CD4-positive, alpha-beta T cell (primary cell): ENCODE results near the gene EP400. TPM values are rescaled to one million over a fixed set of nuclear protein-coding genes. Genes with fewer than 3 reads are reported as not detected.

Source experiments
- ATAC-seq: fragments of 200-7000 bp; cut with Tn5 transposase; one replicate; pipeline ENCODE4 v1.10.0; 2022; ENCODE audit warnings: mild to moderate bottlenecking; ENCODE audit not compliant: poor library complexity
- CTCF ChIA-PET: fragments of 350-600 bp; sonication (Branson Sonifier 250); formaldehyde crosslinking; loops from one replicate; lab custom pipeline; 2021; ENCODE audit warnings: antibody characterized with exemption, inconsistent platforms; lab: Charles Lee
- POLR2A ChIA-PET: fragments of 350-600 bp; sonication (Branson Sonifier 250); formaldehyde crosslinking; loops from one replicate; lab custom pipeline; 2021; ENCODE audit warnings: antibody characterized with exemption, inconsistent platforms; lab: Charles Lee
- DNase-seq, 14 experiments: peaks; one replicate each; pipeline ENCODE4 v3.0.0-alpha.2; 2013 to 2020; ENCODE audit warnings: mixed read lengths in 2 of 14
- H3K27ac ChIP-seq, 2 donors: one replicate each; pipeline versions ENCODE4 v1.5.1 to v1.7.0; 2013; ENCODE audit warnings: low read length in 2 of 2, low read depth in 1 of 2, mild to moderate bottlenecking in 1 of 2
- H3K27me3 ChIP-seq, 2 experiments: 1 replicate in 1 of 2; 2 replicates in 1 of 2; pipeline versions ENCODE4 v1.6.1 to v1.7.0; 2013; ENCODE audit warnings: low read length in 2 of 2, control low read depth in 1 of 2, mild to moderate bottlenecking in 1 of 2, moderate library complexity in 1 of 2; ENCODE audit not compliant: insufficient read depth in 2 of 2, control insufficient read depth in 1 of 2
- H3K36me3 ChIP-seq: one replicate; pipeline ENCODE4 v1.6.1; 2013; ENCODE audit warnings: low read length, control low read depth; ENCODE audit not compliant: insufficient read depth
- H3K4me1 ChIP-seq: one replicate; pipeline ENCODE4 v1.6.1; 2013; ENCODE audit warnings: low read length, control low read depth; ENCODE audit not compliant: insufficient read depth
- H3K4me3 ChIP-seq: one replicate; pipeline ENCODE4 v1.5.1; 2013; ENCODE audit warnings: mild to moderate bottlenecking, low read length, moderate library complexity
- H3K9me3 ChIP-seq, 2 experiments: 1 replicate in 1 of 2; 2 replicates in 1 of 2; pipeline versions ENCODE4 v1.6.1 to v1.7.0; 2013; ENCODE audit warnings: low read length in 2 of 2, mild to moderate bottlenecking in 2 of 2, control low read depth in 1 of 2, moderate library complexity in 1 of 2; ENCODE audit not compliant: control insufficient read depth in 1 of 2, insufficient read depth in 1 of 2
- H3K27ac Mint-ChIP-seq: one replicate; pipeline ENCODE4 v1.8.0; 2020; ENCODE audit warnings: mixed read lengths
- H3K27me3 Mint-ChIP-seq: one replicate; pipeline ENCODE4 v1.8.0; 2021; ENCODE audit warnings: mixed read lengths
- H3K36me3 Mint-ChIP-seq: one replicate; pipeline ENCODE4 v1.8.0; 2021; ENCODE audit warnings: low read depth, mixed read lengths
- H3K4me1 Mint-ChIP-seq: one replicate; pipeline ENCODE4 v1.8.0; 2021; ENCODE audit warnings: low read depth, mixed read lengths
- H3K4me3 Mint-ChIP-seq: one replicate; pipeline ENCODE4 v1.8.0; 2020; ENCODE audit warnings: mild to moderate bottlenecking, mixed read lengths
- H3K9me3 Mint-ChIP-seq: one replicate; pipeline ENCODE4 v1.8.0; 2020; ENCODE audit warnings: mixed read lengths
- CTCF ChIP-seq: fragments of 200-600 bp; IDR thresholded peaks from one replicate; pipeline ENCODE4 v1.8.0; 2022; ENCODE audit warnings: antibody characterized with exemption, mild to moderate bottlenecking
- intact Hi-C, 2 experiments: fragments of 100-400 bp; cut with DNase I in 1 of 2; cut with micrococcal nuclease in 1 of 2; formaldehyde crosslinking; loops; one replicate each; pipeline versions ENCODE4 v1.15.1 to v1.9.0; 2023 to 2025; cut with DNase I, micrococcal nuclease
- total RNA-seq, 174 experiments: library from RNA in 2 of 174; stranded (reverse) in 2 of 174; gene quantifications; one replicate each; pipeline ENCODE4 v1.2.3 and lab custom pipeline; 2021 to 2026

Gene EP400
- total RNA-seq, 2 experiments from 2014 or later: 56.4 to 56.5 TPM

- Histone ChIP-seq H3K4me1 (peaks cover 23% of the 10 kb centered on the region), H3K27me3 (no peaks in the 10 kb centered on the region), H3K27ac (no peak overlapping the region), H3K9me3 (no peaks in the 10 kb centered on the region), H3K4me3 (no peak overlapping the region), H3K36me3 (peaks cover 58% of the 10 kb centered on the region)
- H3K9me3 Mint-ChIP-seq: no peaks in the 10 kb centered on the region
- POLR2A ChIA-PET: no interaction called here
- no peak overlapping the region for H3K27ac Mint-ChIP-seq
- no peaks in the 10 kb centered on the region for H3K27me3 Mint-ChIP-seq
- peaks cover 24% of the 10 kb centered on the region for H3K4me1 Mint-ChIP-seq
- H3K36me3 Mint-ChIP-seq: peaks cover 79% of the 10 kb centered on the region
- no peak overlapping the region for H3K4me3 Mint-ChIP-seq
- CTCF ChIA-PET: no interaction called here
- intact Hi-C loops: no loop called here
- DNase-seq: no peak
- ATAC-seq: no peak
- no peak for TF ChIP-seq CTCF
These were observed 112.7 kb downstream of the EP400 start for GRCh38 chr12:132062481-132062880.

DNA sequence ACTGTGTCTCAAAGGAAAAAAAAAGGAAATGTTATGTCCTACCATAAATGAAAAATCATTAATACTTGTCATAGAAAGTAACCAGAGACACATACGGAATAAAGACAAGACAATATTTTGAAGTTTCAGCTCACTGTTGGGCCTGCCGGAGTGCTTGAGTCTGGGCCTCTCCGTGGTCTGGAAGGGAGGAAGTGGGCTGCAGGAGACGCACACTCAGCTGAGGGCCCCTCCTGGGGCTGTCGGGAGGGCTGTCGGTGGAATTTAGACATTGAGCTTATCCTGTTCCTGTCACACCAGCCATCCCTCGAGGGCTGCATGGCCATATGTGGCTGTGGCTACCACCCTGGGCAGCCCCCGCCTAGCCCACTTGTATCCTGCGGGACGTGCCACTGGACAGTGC, 113.7 kb downstream of the EP400 start:
- no peak for DNase-seq
- H3K27ac ChIP-seq: no peak overlapping the region
- H3K4me1 ChIP-seq: peaks cover 26% of the 10 kb centered on the region
- H3K9me3 ChIP-seq: no peaks in the 10 kb centered on the region
- ChIA-PET CTCF (no interaction called here), POLR2A (no interaction called here)
- peak overlapping the region; percentile 14 for H3K27ac Mint-ChIP-seq
- H3K27me3 Mint-ChIP-seq: no peaks in the 10 kb centered on the region
- no peak for TF ChIP-seq CTCF
- peaks cover 60% of the 10 kb centered on the region for H3K36me3 ChIP-seq
- no peaks in the 10 kb centered on the region for H3K9me3 Mint-ChIP-seq
- peaks cover 73% of the 10 kb centered on the region for H3K36me3 Mint-ChIP-seq
- intact Hi-C loops: no loop called here
- ATAC-seq: no peak
- no peaks in the 10 kb centered on the region for H3K27me3 ChIP-seq
- peaks cover 27% of the 10 kb centered on the region for H3K4me1 Mint-ChIP-seq
- H3K4me3 ChIP-seq: no peak overlapping the region
- H3K4me3 Mint-ChIP-seq: no peak overlapping the region

DNA sequence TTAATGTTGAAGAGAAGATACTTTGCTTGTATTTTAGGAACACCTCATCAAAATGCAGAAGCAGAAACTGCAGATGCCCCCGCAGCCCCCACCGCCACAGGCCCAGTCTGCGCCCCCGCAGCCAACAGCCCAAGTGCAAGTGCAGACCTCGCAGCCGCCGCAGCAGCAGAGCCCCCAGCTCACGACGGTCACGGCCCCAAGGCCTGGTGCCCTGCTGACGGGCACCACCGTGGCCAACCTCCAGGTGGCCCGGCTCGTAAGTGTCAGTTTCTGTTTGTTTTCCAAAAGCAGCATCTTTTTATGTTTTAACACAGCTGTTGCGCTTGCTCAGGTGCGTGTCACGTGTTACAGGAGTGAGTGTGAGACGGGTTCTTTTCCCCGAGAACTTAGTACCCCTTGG, 114.9 kb downstream of the EP400 start:
- H3K36me3 ChIP-seq: peaks cover 69% of the 10 kb centered on the region
- H3K36me3 Mint-ChIP-seq: peaks cover 76% of the 10 kb centered on the region

More for the DNA sequence above, 114.9 kb downstream of the EP400 start:
- H3K4me1 Mint-ChIP-seq: peaks cover 27% of the 10 kb centered on the region
- Histone ChIP-seq H3K4me3 (no peak overlapping the region), H3K27me3 (no peaks in the 10 kb centered on the region), H3K27ac (no peak overlapping the region), H3K4me1 (peaks cover 26% of the 10 kb centered on the region), H3K9me3 (no peaks in the 10 kb centered on the region)
- CTCF ChIA-PET: no interaction called here
- H3K27ac Mint-ChIP-seq: peak overlapping the region; percentile 47
- H3K4me3 Mint-ChIP-seq: no peak overlapping the region
- POLR2A ChIA-PET: no interaction called here
- H3K9me3 Mint-ChIP-seq: no peaks in the 10 kb centered on the region
- DNase-seq (no peak), ATAC-seq (no peak)
- H3K27me3 Mint-ChIP-seq: no peaks in the 10 kb centered on the region
- intact Hi-C loops: no loop called here
- TF ChIP-seq CTCF: no peak
